Neural progenitor cell (in vitro differentiated cells): ENCODE data around the gene TUFT1.

Experiments
- EZH2 ChIP-seq: fragments of 200-600 bp; sonication (generic); IDR thresholded peaks from 2 replicates; pipeline ENCODE4 v1.6.1; 2017; ENCODE audit warnings: antibody characterized with exemption, mild to moderate bottlenecking, moderate library complexity
- EZH2phosphoT487 ChIP-seq: fragments of 200-600 bp; sonication (generic); IDR thresholded peaks from 2 replicates; pipeline ENCODE4 v1.6.1; 2017; ENCODE audit warnings: antibody characterized with exemption
- TF ChIP-seq, protein P1 (sequence below): fragments of 200-600 bp; sonication (generic); IDR thresholded peaks from 2 replicates; pipeline ENCODE4 v1.5.1; 2017; ENCODE audit warnings: antibody characterized with exemption, mild to moderate bottlenecking

DNA sequence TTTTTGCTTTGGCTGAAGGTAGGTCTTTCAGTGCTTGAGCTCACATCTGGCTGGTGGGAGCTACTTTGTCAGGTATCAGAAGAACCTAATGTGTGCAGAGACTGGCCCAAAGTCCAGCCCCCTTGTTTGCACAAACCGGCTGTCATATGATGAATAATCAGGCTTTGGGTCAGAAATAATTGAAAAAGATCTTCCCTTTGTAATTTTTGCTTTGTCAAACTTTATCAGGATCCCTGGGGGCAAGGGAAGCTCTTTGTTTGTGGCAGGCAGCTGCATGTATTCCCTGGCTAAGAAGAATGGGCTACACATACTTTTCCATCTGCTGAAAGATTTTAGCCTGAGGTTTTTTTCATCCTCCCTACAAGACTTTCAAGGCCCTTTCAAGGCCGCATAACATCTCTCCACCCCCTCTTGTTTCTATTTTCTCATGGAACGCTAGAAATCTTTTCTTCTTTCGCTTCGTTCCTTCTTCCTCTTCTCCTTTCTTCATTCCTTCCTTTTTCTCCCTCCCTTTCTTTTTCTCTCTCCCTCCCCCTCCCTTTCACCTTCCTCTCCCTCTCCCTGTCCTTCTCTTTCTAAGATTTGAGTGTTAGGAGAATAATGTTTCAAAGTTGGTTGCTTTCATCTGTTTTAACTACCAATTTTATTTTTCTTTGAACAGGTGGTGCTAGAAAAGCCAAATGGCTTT, 25.5 kb downstream of the TUFT1 start:
- TF ChIP-seq, protein P1, sequence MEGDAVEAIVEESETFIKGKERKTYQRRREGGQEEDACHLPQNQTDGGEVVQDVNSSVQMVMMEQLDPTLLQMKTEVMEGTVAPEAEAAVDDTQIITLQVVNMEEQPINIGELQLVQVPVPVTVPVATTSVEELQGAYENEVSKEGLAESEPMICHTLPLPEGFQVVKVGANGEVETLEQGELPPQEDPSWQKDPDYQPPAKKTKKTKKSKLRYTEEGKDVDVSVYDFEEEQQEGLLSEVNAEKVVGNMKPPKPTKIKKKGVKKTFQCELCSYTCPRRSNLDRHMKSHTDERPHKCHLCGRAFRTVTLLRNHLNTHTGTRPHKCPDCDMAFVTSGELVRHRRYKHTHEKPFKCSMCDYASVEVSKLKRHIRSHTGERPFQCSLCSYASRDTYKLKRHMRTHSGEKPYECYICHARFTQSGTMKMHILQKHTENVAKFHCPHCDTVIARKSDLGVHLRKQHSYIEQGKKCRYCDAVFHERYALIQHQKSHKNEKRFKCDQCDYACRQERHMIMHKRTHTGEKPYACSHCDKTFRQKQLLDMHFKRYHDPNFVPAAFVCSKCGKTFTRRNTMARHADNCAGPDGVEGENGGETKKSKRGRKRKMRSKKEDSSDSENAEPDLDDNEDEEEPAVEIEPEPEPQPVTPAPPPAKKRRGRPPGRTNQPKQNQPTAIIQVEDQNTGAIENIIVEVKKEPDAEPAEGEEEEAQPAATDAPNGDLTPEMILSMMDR: no peak
- TF ChIP-seq EZH2phosphoT487 (no peak), EZH2 (no peak)
